CD14-positive monocyte (primary cell): Measurements from ENCODE around the gene DCN. TPM values are rescaled to one million over a fixed set of nuclear protein-coding genes. Genes with fewer than 3 reads are reported as not detected.
"Not testable (repeated sequence)": the region's sequence is repeated elsewhere in the genome, so short reads cannot be mapped to it uniquely, and the experiment has no call there.

ENCODE experiments used
- DNase-seq, 3 donors: peaks; one replicate each; pipeline ENCODE4 v3.0.0-alpha.2; 2011 to 2022
- H2AFZ ChIP-seq: 2 replicates; pipeline ENCODE4 v1.6.0; 2012; ENCODE audit warnings: mild to moderate bottlenecking, low read depth, low read length, inconsistent platforms; ENCODE audit not compliant: insufficient read depth, poor library complexity, severe bottlenecking
- H3K27ac ChIP-seq, 2 donors: 1 replicate in 1 of 2; 2 replicates in 1 of 2; pipeline ENCODE4 v1.5.1; 2012 to 2013; ENCODE audit warnings: low read length in 2 of 2, control low read depth in 1 of 2, inconsistent platforms in 1 of 2, low read depth in 1 of 2, mild to moderate bottlenecking in 1 of 2
- H3K27me3 ChIP-seq, 2 donors: one replicate each; pipeline versions ENCODE4 v1.6.0 to v1.6.1; 2011 to 2013; ENCODE audit warnings: low read length in 2 of 2; ENCODE audit not compliant: control insufficient read depth in 2 of 2, insufficient read depth in 2 of 2
- H3K36me3 ChIP-seq, 2 donors: replicated peaks in 1 of 2; 1 replicate in 1 of 2; 2 replicates in 1 of 2; pipeline versions ENCODE4 v1.5.1 to v1.6.1; 2012 to 2013; ENCODE audit warnings: low read length in 2 of 2, control low read depth in 1 of 2, inconsistent platforms in 1 of 2, mild to moderate bottlenecking in 1 of 2; ENCODE audit not compliant: insufficient read depth in 2 of 2, control insufficient read depth in 1 of 2
- H3K4me1 ChIP-seq, 2 donors: 1 replicate in 1 of 2; 2 replicates in 1 of 2; pipeline versions ENCODE4 v1.5.1 to v1.6.1; 2012 to 2013; ENCODE audit warnings: low read length in 2 of 2, control low read depth in 1 of 2, inconsistent platforms in 1 of 2, mild to moderate bottlenecking in 1 of 2, moderate library complexity in 1 of 2; ENCODE audit not compliant: insufficient read depth in 2 of 2, control insufficient read depth in 1 of 2
- H3K4me2 ChIP-seq: replicated peaks from 2 replicates; pipeline ENCODE3; 2012; ENCODE audit warnings: low read length, moderate library complexity, mild to moderate bottlenecking; ENCODE audit not compliant: poor library complexity, severe bottlenecking; ENCODE audit errors: extremely low read depth
- H3K4me3 ChIP-seq, 3 experiments: fragments of 200-600 bp in 1 of 3; sonication (generic) in 1 of 3; replicated peaks in 1 of 3; 1 replicate in 2 of 3; 2 replicates in 1 of 3; pipeline ENCODE4 v1.5.1; 2011 to 2013; ENCODE audit warnings: low read length in 3 of 3, mild to moderate bottlenecking in 3 of 3, control low read depth in 2 of 3, low read depth in 2 of 3, inconsistent platforms in 1 of 3, moderate library complexity in 1 of 3
- H3K79me2 ChIP-seq: 2 replicates; pipeline ENCODE4 v1.6.0; 2012; ENCODE audit warnings: mild to moderate bottlenecking, control low read depth, inconsistent platforms, low read length, moderate library complexity; ENCODE audit not compliant: insufficient read depth
- H3K9ac ChIP-seq: 2 replicates; pipeline ENCODE4 v1.6.0; 2017; ENCODE audit warnings: low read length, mild to moderate bottlenecking; ENCODE audit not compliant: insufficient read depth, poor library complexity, severe bottlenecking
- H3K9me3 ChIP-seq, 2 donors: replicated peaks in 1 of 2; 1 replicate in 1 of 2; 2 replicates in 1 of 2; pipeline versions ENCODE4 v1.5.1 to v1.6.1; 2012 to 2013; ENCODE audit warnings: low read length in 2 of 2, control low read depth in 1 of 2; ENCODE audit not compliant: control insufficient read depth in 1 of 2, insufficient read depth in 1 of 2
- H4K20me1 ChIP-seq: 2 replicates; pipeline ENCODE4 v1.6.0; 2012; ENCODE audit warnings: mild to moderate bottlenecking, low read length, control low read depth, moderate library complexity; ENCODE audit not compliant: insufficient read depth
- H3K27ac Mint-ChIP-seq, 7 donors: one replicate each; pipeline ENCODE4 v1.8.0; 2020; ENCODE audit warnings: mild to moderate bottlenecking in 7 of 7, mixed read lengths in 7 of 7, moderate library complexity in 6 of 7, inconsistent platforms in 2 of 7
- H3K27me3 Mint-ChIP-seq, 3 donors: one replicate each; pipeline ENCODE4 v1.8.0; 2021 to 2022; ENCODE audit warnings: low read depth in 3 of 3, mild to moderate bottlenecking in 3 of 3, mixed read lengths in 3 of 3, moderate library complexity in 3 of 3, inconsistent platforms in 1 of 3
- H3K36me3 Mint-ChIP-seq, 2 donors: one replicate each; pipeline ENCODE4 v1.8.0; 2020; ENCODE audit warnings: mixed read lengths in 2 of 2, inconsistent platforms in 1 of 2, mild to moderate bottlenecking in 1 of 2
- H3K4me1 Mint-ChIP-seq: one replicate; pipeline ENCODE4 v1.8.0; 2020; ENCODE audit warnings: mild to moderate bottlenecking, mixed read lengths
- H3K4me3 Mint-ChIP-seq, 2 donors: one replicate each; pipeline ENCODE4 v1.8.0; 2020; ENCODE audit warnings: mild to moderate bottlenecking in 2 of 2, mixed read lengths in 2 of 2, moderate library complexity in 1 of 2
- H3K9me3 Mint-ChIP-seq, 7 donors: one replicate each; pipeline ENCODE4 v1.8.0; 2020 to 2022; ENCODE audit warnings: mixed read lengths in 7 of 7, mild to moderate bottlenecking in 6 of 7, moderate library complexity in 6 of 7, inconsistent platforms in 2 of 7
- CTCF ChIP-seq: fragments of 200-600 bp; IDR thresholded peaks from one replicate; pipeline ENCODE4 v1.8.0; 2022; ENCODE audit warnings: antibody characterized with exemption, mild to moderate bottlenecking
- intact Hi-C, 2 donors: fragments of 100-400 bp; cut with micrococcal nuclease; formaldehyde crosslinking; loops; one replicate each; pipeline versions ENCODE4 v1.15.0 to v1.15.1; 2023
- polyA plus RNA-seq, 3 donors: library from polyadenylated mRNA; depleted of rRNA in 1 of 3; unstranded in 2 of 3; stranded (reverse) in 1 of 3; fragments of 300-500 nt in 2 of 3; fragments of >200 nt in 1 of 3; fragmentation: Illumina TruSeq in 2 of 3; gene quantifications; 1 replicate in 2 of 3; 2 replicates in 1 of 3; pipeline ENCODE4 v1.2.3, GENCODE V29; 2012 to 2021

DCN gene
- polyA plus RNA-seq, 3 donors: not detected

GRCh38 chr12:91210144-91210543 lies 27.5 kb upstream of the DCN start:
- H3K27me3 ChIP-seq: no peaks in the 10 kb centered on the region
- no peaks in the 10 kb centered on the region for H3K4me1 Mint-ChIP-seq
- peaks cover 0 to 2% (median 0%) of the 10 kb centered on the region in 3 donors for H3K27me3 Mint-ChIP-seq
- no peaks in the 10 kb centered on the region for H4K20me1 ChIP-seq
- H3K9me3 Mint-ChIP-seq: peaks cover 0 to 3% (median 0%) of the 10 kb centered on the region in 7 donors
- H3K4me2 ChIP-seq: no peak overlapping the region
- H3K4me3 Mint-ChIP-seq: no peak overlapping the region
- no peak for DNase-seq
- no peak for TF ChIP-seq CTCF
- no peak overlapping the region for H3K27ac Mint-ChIP-seq
- no peaks in the 10 kb centered on the region for H3K36me3 Mint-ChIP-seq
- H3K4me1 ChIP-seq: no peaks in the 10 kb centered on the region
- intact Hi-C loops: no loop called here
- no peaks in the 10 kb centered on the region for H3K36me3 ChIP-seq
- H3K9me3 ChIP-seq: peaks cover 0 to 2% of the 10 kb centered on the region in 2 donors
- H3K4me3 ChIP-seq: no peak overlapping the region
- no peaks in the 10 kb centered on the region for H3K79me2 ChIP-seq
- no peak overlapping the region for H3K27ac ChIP-seq
- no peak overlapping the region for H3K9ac ChIP-seq
- no peak overlapping the region for H2AFZ ChIP-seq

- H3K9me3 Mint-ChIP-seq, H3K4me1 ChIP-seq, H3K36me3 Mint-ChIP-seq, H3K9ac ChIP-seq, H2AFZ ChIP-seq, H3K4me1 Mint-ChIP-seq, H3K79me2 ChIP-seq, H3K27me3 Mint-ChIP-seq, intact Hi-C loops, H3K4me3 Mint-ChIP-seq, H3K4me2 ChIP-seq, H4K20me1 ChIP-seq, H3K9me3 ChIP-seq, H3K36me3 ChIP-seq, H3K27ac Mint-ChIP-seq, H3K27me3 ChIP-seq, DNase-seq, H3K4me3 ChIP-seq, H3K27ac ChIP-seq: not testable (repeated sequence)
Observed at GRCh38 chr12:91207301-91207700, 24.7 kb upstream of the DCN start.
